Fibroblast of skin of left biceps (primary cell): Measurements from ENCODE around the gene RNF180.
"Not testable (repeated sequence)": the region's sequence is repeated elsewhere in the genome, so short reads cannot be mapped to it uniquely, and the experiment has no call there.

Experiments used
- DNase-seq, 2 experiments: peaks; one replicate each; pipeline ENCODE4 v3.0.0-alpha.2; 2013; ENCODE audit warnings: low read depth in 2 of 2

Gene RNF180

DNA sequence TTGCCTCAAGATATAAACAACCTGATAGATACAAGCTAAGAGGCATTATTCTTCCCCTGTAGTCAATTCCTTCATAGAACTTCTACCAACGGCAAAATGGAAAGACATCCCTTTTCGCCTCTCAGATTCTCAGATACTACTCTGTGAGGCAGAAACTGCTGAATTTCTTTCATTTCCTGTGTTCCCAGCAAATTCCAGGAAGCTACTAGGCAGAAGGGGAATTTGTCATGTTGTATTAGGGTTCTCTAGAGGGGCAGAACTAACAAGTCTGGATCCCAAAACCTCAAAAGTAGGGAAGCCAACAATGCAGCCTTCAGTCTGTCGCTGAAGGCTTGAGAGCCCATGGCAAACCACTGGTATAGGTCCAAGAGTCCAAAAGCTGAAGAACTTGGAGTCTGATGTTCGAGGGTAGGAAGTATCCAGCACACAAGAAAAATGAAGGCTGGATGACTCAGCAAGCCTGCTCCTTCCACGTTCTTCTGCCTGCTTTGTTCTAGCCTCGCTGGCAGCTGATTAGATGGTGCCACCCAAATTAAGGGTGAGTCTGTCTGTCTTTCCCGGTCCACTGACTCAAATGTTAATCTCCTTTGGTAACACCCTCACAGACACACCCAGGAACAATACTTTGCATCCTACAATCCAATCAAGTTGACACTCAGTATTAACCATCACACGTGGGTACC, 15.2 kb downstream of the RNF180 start:
- DNase-seq, result no peak

DNA sequence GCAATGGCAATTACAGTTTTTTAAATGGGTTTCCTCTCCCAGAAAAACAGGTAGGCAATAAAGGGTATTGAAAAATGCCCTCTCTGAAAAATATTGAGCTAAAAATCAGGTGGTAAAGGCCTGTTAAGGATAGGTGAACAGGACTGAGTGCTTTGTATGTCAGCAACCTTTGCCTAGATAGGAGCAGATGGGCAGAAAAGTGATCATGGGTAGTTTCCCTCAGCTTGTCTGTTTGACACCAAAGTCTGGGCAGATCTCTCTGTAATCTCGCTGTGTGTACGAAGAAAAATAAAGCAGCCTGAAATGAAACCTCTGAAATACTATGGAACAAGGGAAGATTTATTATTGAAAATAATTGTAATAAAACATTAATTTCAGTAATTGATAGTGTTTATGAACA, 15.8 kb downstream of the RNF180 start:
- DNase-seq, result no peak

DNA sequence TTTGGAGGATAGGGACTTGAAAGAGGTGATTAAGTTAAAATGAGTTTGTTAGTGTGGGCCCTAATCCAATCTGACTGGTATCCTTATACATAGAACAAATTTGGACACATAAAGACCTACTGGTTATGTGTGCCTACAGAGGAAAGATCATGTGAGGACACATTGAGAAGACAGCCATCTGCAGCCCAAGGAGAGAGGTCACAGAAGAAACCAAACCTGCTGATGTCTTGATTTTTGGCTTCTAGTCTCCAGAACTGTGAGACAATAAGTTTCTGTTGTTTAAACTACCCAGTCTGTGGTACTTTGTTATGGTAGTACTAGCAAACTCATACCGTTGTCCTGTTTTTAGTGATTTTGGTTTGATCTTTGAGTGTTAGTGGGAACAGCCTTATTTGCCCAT, 18.3 kb downstream of the RNF180 start:
- DNase-seq, result no peak

DNA sequence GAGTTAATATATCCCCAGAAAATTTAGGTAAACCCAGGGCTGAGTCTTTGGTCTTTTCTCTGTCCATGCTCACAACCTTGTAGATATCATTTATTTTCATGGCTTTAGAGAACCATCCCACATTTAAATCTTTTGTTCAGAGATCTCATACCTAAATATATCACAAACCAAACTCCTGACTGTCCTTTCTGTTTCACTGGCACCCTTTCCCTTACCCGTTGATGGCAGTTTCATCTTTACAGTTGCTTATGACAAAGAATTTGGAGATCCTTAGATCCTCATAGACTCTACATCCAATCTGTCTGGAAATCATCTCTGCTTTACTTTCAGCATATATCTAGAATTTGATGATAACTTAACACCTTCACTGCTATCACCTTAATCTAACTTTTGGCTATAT, 19.2 kb downstream of the RNF180 start:
- no peak for DNase-seq

GRCh38 chr5:64188776-64189175, 23.1 kb downstream of the RNF180 start:
- no peak for DNase-seq

DNA sequence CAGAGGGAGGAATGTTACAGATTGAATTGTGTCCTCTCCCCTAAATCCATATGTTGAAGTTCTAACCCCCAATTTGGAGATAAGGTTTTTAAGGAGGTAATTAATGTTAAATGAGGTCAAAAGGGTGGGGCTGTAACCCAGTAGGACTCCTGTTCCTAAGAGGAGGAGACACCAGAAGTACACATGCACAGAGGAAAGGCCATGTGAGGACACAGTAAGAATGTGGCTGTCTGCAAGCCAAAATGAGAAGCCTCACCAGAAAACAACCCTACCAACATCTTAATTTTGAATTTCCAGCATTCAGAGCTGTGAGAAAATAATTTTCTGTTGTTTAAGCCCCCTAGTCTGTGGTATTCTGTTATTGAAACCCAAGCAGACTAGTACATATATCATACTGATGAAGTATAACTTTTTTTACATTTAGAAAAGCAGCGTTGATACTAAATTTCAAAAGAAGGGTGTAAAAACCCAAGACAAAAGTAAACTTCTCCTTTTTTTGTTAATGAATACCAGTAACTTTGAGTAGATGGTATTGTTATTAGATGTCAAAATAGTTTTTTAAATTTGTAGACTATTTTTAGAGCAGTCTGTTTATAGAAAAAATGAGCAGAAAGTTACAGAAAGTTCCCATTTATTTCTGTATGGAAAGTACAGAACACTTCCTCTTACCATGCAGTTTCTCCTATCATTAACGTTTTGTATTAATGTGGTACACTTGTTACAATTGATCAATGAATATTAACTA, 25.1 kb downstream of the RNF180 start:
- DNase-seq, result no peak

GRCh38 chr5:64195981-64196380, 30.3 kb downstream of the RNF180 start:
- DNase-seq, result no peak

- DNase-seq, result no peak
Observed at GRCh38 chr5:64199425-64199824, 33.8 kb downstream of the RNF180 start.

DNA sequence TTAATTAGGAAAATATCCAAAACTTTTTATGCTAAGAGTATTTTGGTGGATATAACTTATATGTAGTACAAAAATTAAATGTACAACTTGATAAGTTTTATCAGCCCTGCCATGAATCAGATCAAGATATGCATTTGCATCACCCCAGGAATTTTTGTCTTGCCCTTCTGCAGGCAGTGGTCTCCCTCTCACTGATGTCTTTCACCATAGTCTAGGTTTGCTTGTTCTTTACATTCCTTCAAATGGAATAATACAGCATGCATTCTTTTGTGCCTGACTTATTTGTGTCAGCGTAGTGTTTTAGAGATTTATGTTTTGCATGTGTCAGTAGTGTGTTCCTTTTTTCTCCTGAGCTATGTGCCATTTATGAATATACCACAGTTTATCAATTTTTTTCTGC, 36.4 kb downstream of the RNF180 start:
- no peak for DNase-seq

DNA sequence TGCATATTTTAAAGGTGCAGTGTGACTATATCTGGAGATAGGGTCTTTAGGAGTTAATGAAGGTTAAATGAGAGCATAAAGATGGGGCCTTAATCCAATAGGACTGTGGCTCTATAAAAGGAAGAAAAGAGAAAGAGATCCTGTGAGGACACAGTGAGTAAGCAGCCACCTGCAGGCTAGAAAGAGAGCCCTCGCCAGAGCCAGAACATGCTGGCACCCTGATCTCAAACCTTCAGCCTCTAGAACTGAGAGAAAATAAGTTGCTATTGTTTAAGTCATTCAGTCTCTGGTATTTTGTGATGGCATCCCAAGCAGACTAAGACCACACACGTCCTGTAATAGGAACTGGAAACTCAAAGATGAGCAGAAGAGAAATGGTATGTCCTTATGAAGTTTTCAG, 41.0 kb downstream of the RNF180 start:
- no peak for DNase-seq

DNA sequence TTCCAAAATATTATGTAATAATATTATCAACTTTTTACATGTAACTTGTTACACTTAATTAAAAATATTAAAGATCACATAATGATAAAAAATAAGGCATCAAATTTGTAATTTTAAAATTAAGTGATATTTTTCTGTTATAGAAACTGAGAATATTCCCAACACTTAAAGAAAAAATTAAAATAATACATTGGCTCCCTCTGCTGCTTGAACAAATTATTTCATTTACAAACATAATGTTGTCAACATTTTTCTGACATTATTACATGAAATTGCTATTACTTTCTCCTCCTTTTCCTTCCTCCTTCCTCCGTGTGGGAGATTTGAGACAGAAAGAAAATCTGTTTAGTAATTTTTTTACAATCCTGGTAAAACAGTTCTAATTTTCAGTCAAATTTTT, 42.3 kb downstream of the RNF180 start:
- no peak for DNase-seq

DNA sequence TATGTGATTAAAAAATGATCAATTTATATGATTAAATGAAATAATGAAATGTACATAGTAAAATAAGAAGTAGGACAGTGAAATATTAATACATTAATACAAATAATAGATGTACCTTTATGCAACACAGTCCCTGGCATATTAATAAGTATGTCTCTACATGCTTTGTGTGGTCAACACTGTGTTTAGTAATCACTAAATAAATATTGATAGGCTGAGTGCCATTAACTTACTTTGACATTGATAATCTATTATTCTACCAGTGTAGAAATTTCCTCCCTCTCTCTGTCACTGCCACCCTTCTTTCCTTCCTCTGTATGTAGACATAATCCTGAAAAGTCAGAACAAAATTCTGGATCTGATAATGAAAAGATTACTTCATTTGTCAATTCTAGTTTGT, 43.7 kb downstream of the RNF180 start:
- no peak for DNase-seq

- peak; percentile 64 to 69 for DNase-seq
Observed at GRCh38 chr5:64210866-64211265, 45.2 kb downstream of the RNF180 start.

DNA sequence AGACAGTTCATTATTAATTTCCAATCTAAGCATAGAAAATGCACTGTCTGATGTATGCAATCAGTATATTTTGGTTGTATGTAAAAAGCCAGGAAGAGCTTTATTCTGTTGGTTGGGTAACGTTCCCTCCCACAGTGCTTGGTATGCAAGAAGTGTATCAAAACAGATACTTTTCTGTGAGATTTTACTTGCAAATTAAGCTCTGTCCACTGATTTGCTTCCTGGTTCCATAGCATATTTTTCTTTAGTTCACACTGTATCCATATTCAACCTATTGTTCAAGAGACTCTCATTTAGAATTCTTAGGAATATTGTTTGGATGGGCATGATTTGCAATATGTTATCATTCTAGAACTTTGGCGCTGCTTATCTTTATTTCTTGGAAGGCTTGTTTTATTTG, 47.4 kb downstream of the RNF180 start:
- DNase-seq, result no peak

GRCh38 chr5:64213531-64213930, 47.9 kb downstream of the RNF180 start:
- DNase-seq, result no peak

DNA sequence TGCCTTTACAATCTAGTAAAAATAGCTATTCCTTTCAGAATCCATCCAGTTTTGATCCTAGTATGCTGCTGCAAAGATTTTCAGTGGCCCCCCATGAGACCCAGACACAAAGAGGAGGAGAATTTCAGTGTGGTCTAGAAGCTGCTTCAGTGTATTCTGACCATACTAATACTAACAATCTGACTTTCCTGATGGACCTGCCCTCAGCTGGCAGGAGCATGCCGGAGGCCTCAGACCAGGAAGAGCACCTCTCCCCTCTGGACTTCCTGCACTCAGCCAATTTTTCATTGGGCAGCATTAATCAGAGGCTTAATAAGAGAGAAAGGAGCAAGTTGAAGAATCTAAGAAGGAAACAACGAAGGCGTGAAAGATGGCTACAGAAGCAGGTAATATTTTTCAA, 48.5 kb downstream of the RNF180 start:
- no peak for DNase-seq

DNA sequence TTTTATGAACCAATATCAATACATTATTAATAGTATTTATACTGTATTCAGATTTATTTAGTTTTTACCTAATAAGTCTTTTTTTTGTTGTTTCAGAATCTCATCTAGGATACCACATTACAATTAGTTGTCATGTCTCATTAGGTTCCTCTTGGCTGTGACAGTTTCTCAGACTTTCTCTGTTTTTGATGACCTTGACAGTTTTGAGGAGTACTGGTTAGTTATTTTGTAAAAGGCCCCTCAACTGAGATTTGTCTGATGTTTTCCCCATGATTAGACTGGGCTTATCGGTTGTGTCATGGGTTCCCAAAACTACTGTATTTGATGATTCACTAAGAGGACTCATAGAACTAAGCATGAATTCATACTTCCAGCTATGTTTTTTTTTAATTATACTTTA, 56.3 kb downstream of the RNF180 start:
- no peak for DNase-seq

- DNase-seq, result not testable (repeated sequence)
Observed at GRCh38 chr5:64225286-64225981, 59.8 kb downstream of the RNF180 start.

DNA sequence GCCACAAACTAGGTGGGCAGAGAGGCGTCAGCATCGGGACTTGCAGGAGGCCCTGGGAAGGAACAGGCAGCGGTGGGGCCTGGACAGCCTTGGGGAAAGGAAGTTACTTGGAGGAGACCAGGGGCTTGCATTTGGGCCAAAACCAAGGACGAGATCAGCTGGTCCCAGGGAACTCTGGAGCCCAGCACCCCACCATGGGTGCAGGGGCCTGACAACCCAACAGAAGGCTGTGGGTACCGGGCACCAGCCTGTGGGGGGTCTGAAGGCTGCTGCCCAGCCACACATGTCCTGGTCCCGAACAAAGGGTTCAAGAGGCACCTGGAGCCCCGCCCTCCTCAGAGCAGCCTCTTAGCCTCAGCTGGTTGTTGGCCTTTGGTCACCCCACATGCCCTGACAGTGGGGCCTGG, 61.5 kb downstream of the RNF180 start:
- not testable (repeated sequence) for DNase-seq

DNA sequence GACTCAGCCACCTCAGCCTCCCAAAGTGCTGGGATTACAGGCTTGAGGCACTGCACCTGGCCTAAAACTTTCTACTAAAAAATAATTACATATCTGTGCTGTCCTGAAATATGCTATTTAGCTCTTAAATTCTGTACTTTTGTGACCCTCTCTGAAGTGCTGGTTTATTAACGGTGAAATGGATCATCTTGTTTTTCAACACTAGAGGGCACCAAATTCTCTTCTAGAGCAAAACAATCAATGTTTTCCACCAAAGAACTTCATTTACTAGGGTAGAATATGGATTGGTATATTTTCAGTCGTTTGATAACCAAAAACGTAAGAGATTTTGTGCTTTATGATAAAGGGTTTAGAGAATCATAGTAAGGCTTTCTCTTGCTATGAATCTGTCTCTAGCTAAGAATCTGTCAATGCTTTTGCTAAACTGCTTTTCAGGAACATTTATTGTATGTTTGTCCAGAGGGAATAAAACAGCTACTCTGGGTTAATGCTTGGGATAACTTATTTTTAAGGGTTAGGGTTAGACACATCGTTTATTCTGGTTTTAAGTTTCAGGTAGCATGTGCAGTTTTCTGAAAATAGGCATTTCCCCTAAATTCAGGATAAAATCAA, 63.6 kb downstream of the RNF180 start:
- no peak for DNase-seq

DNA sequence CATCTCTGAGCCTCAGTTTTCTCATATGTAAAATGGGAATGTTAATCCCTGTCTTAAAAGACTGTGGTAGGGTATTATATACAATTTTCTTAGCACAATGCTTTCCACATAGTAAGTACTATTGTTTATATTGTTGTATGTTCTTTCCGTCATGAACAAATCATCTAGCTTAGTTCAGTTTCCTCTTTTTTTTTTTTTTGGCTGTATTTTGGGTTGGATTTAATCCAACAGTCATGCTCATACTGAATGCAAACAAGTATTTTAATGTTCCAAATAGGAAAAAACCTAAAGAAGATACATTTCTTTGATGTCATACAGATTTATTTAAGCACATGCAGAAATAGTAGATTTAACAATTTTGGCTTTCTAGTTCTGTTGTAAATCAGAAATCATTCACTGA, 95.1 kb downstream of the RNF180 start:
- DNase-seq, result no peak

DNA sequence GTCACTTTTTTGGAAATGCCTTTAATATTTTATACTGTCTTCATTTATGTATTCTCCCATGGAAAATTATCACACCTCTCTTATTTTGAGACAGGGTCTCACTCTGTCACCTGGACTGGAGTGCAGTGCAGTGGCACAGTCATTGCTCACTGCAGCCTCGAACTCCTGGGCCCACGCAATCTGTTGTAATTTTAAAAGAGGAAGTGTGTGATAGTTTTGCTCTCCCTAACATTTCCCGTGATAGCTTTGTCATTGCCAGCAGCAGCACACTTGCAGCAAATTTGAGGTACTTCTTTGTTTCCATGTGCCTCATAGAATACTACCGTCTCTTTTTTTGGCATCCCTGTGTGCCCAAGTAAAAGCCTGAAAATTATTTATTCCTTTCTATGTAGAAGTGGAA, 103.5 kb downstream of the RNF180 start:
- DNase-seq, result no peak

DNA sequence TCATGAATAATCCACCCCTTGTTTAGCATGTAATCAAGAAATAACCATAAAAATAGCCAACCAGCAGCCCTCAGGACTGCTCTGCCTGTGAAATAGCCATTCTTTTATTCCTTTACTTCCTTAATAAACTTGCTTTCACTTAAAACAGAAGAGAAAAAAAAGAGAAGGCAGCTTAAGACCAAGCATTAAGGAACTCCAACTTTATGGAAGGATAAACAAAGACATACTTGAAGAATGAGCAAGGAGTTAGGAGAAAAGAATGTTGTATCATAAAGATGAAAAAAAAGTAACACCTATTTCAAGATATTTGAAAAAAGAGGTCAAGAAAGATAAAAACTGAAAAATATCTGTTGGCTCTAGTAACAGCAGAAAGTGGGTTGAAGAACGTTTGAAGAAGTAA, 107.6 kb downstream of the RNF180 start:
- no peak for DNase-seq
